ENCODE measurements around the gene FRRS1L.

DNA sequence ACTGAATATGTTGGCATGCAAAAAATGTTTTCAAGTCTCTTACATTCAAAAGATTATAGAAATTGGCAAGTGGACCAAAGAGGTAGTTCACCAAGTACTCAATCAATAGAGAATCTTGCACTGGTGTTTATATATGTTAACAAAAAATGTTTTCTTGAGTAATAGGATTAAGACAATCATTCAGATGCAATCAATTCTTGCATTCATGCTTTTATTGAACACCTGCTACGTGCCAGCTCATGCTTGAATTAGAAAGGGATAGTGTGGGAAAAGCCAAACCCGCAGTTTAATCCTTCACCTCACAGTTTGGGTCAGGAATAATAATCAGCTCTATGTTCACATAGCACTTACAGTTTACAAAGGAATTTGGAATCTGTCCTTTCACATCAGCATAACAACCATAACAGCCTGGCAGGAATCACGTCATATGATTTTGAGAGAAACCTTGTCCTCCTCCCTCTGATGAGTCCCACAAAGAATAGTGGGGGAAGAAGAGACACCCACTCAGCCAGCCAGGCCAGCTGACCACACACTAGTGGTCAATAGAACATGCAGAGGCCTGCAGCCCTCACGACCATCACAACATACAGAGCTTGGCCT lies 36.8 kb upstream of the FRRS1L start:
- no peak for TF ChIP-seq SMC3 (IDR thresholded peaks at IDR 0.05; ENCODE audit: low read depth, low read length)
- TF ChIP-seq, protein P1, sequence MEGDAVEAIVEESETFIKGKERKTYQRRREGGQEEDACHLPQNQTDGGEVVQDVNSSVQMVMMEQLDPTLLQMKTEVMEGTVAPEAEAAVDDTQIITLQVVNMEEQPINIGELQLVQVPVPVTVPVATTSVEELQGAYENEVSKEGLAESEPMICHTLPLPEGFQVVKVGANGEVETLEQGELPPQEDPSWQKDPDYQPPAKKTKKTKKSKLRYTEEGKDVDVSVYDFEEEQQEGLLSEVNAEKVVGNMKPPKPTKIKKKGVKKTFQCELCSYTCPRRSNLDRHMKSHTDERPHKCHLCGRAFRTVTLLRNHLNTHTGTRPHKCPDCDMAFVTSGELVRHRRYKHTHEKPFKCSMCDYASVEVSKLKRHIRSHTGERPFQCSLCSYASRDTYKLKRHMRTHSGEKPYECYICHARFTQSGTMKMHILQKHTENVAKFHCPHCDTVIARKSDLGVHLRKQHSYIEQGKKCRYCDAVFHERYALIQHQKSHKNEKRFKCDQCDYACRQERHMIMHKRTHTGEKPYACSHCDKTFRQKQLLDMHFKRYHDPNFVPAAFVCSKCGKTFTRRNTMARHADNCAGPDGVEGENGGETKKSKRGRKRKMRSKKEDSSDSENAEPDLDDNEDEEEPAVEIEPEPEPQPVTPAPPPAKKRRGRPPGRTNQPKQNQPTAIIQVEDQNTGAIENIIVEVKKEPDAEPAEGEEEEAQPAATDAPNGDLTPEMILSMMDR (conservative IDR thresholded peaks at IDR 0.05; ENCODE audit: low read depth, low read length): no peak
- TF ChIP-seq POLR2A (IDR thresholded peaks at IDR 0.05; ENCODE audit: low read depth, low read length): no peak
- TF ChIP-seq MAFK (IDR thresholded peaks at IDR 0.05; ENCODE audit: low read depth, low read length): no peak
- TF ChIP-seq RAD21 (IDR thresholded peaks at IDR 0.05; ENCODE audit: low read length): no peak

All from IMR-90 (cell line).